Mammary epithelial cell (primary cell): ENCODE measurements around the gene DCAF8.

Experiments
- CTCF ChIP-seq, 2 donors: IDR thresholded peaks in 1 of 2; conservative IDR thresholded peaks in 1 of 2; 2 replicates each; pipeline ENCODE4 v1.5.1; 2011 to 2012; ENCODE audit warnings: inconsistent platforms in 2 of 2, low read length in 2 of 2, mild to moderate bottlenecking in 2 of 2, control low read depth in 1 of 2, low read depth in 1 of 2; ENCODE audit not compliant: insufficient read depth in 1 of 2; ENCODE audit errors: extremely low read depth in 1 of 2
- EZH2 ChIP-seq: IDR thresholded peaks from 2 replicates; pipeline ENCODE4 v1.6.1; 2012; ENCODE audit warnings: low read length, inconsistent platforms, borderline replicate concordance

GRCh38 chr1:160167056-160167455 lies 95.3 kb downstream of the DCAF8 start:
- TF ChIP-seq CTCF (conservative IDR thresholded peaks at IDR 0.05 in 1 of 2, IDR thresholded peaks at IDR 0.05 in 1 of 2; ENCODE audit: extremely low read depth in 1 of 2, insufficient read depth in 1 of 2, low read depth in 1 of 2, low read length in 2 of 2) (no peak), EZH2 (no peak)
